NCI-H2107 treated with DMSO at 0.1 percent for 48 hours (cell line): Measurements from ENCODE around the gene ASB8.

Experiments used
- DNase-seq: peaks from one replicate; lab custom pipeline; 2025; ENCODE audit not compliant: unreplicated experiment; lab: John Stamatoyannopoulos, UW

The ASB8 gene, protein sequence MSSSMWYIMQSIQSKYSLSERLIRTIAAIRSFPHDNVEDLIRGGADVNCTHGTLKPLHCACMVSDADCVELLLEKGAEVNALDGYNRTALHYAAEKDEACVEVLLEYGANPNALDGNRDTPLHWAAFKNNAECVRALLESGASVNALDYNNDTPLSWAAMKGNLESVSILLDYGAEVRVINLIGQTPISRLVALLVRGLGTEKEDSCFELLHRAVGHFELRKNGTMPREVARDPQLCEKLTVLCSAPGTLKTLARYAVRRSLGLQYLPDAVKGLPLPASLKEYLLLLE

GRCh38 chr12:48157018-48157888, at the start of gene ASB8:
ASB8 (minus strand) TSS chr12:48157515; CDS start chr12:48153496, 4,019 bp downstream.
- DNase-seq = peak; percentile 99

GRCh38 chr12:48203192-48203591, 45.9 kb upstream of the ASB8 start, which contains the start of gene OR10AD1:
OR10AD1 (minus strand) TSS chr12:48203292; CDS start chr12:48203292, 0 bp downstream.
- DNase-seq = no peak

DNA sequence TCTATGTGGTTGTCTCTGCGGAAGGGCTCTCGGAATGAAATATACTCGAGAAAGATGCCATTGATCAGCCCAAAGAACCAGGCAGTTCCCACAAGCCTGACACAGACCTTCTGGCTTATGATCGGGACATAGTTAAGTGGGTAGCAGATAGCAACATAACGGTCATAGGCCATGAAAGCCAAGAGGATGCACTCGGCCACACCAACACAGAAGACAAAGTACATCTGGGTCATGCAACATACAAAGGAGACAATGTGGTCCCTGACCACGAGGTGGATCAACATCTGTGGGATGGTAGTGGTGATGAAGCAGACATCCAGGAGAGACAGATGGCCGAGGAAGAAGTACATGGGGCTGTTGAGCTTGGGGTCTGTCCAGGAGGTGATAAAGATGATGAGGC, 45.5 kb upstream of the ASB8 start:
- no peak for DNase-seq

DNA sequence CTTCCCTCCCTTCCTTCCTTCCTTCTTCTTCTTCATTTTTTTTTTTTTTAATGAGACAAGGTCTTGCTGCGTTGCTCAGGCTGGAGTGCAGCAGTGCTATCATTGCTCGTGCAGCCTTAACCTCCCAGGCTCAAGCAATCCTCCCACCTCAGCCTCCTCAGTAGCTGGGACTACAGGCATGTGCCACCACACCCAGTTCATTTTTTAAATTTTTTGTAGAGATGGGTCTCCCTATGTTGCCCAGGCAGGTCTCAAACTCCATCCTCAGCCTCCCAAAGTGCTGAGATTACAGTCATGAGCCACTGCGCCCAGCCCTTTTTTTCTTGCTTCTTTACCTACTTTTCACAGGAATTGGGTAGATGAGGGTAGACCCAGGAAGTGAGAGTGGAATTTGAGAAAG, 44.2 kb upstream of the ASB8 start:
- no peak for DNase-seq

- no peak for DNase-seq
Measured at GRCh38 chr12:48201091-48201490, 43.8 kb upstream of the ASB8 start.

GRCh38 chr12:48199774-48200221, 42.5 kb upstream of the ASB8 start:
- no peak for DNase-seq

DNA sequence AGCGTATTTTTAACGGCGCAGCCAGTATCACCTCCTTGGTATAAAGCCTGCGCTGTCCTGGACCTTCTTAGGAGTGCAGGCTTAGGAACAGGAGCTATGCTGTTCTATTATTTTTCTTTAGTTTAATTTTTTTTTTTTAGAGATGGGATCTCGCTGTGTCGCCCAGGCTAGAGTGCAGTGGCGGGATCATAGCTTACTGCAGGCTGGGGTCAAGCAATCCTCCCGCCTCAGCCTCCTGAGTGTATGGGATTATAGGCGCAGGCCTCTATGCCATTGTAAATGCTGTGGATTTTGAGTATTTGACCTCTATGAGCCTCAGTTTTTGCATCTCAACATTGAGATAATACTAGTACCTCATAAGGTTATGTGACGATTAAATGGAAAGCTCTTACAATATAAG, 41.7 kb upstream of the ASB8 start:
- no peak for DNase-seq

- no peak for DNase-seq
Measured at GRCh38 chr12:48198672-48198971, 41.3 kb upstream of the ASB8 start.

DNA sequence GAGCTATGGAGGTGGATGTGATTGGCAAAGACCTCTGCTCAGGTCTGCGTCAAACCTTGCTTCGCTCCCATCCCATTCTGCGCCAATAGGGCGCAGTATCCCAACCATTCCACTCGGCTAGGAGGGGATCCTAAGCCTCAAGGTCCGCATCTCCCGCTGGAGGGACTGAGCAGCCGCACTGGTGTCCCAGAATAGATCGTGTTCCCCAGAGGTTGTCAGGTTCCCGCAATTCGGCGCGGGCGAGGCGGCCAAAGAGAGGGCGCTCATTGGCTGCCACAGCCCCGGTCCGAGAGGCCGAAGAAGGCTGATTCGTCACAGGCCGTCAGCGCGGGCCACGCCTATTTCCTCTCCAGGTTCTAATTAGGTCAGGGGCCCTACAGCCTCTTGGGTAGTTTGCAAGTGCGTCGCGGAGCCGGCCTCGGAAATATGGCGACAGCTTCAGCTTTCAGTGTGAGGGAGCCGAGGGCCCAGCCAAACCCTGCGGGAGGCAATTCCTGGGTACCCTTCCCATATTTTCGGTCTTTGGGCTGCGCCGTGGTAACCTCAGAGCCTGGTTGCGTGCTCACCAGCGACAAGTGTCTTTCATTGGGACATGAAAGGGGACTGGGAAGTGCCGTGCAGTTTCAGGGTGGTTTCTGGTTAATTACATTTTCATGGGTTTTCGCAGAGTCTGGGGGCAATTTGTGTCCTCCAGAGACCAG, 40.8 kb upstream of the ASB8 start:
- peak; percentile 95 for DNase-seq

GRCh38 chr12:48197549-48197970, 40.2 kb upstream of the ASB8 start:
- DNase-seq = peak; percentile 76

- DNase-seq = no peak
Measured at GRCh38 chr12:48194799-48195201, 37.5 kb upstream of the ASB8 start.

DNA sequence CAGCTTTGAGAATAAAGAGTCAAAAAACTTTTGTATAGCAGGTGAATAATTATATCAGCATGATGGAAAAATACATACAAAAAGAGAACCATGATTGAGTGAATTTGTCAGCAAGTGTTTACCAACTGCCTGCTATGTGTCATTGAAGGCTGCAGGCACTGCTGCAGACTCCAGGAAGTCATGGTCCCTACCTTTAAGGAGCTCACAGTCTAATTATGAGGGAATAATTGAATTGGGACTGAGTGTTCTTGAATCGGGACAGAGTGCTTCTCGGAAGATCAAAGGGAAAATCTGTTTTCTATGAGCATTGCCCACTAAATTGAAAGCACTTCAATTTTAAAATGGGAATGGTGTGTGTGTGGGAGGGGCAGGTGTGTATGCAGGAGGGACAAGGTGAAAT, 36.3 kb upstream of the ASB8 start:
- no peak for DNase-seq

DNA sequence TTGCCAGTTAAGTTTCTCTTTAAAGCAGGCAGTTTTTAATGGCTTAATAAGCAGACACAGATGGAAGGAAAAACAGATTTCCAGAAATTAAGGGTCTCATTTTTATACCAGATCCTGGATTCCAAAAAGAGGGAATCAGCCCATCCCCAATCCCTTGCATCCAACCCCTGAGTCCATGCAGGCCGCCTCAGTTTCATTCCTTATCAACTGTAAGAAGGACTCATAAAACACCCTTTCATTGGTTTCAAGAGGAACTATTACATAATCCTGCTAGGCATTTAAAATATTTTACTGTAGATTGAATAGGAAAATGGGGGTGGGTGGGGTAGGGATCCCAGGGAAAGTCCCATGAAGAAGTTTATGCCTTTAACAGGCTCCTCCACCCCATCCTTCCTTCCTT, 35.5 kb upstream of the ASB8 start:
- DNase-seq = no peak

- no peak for DNase-seq
Measured at GRCh38 chr12:48191096-48191495, 33.8 kb upstream of the ASB8 start.

DNA sequence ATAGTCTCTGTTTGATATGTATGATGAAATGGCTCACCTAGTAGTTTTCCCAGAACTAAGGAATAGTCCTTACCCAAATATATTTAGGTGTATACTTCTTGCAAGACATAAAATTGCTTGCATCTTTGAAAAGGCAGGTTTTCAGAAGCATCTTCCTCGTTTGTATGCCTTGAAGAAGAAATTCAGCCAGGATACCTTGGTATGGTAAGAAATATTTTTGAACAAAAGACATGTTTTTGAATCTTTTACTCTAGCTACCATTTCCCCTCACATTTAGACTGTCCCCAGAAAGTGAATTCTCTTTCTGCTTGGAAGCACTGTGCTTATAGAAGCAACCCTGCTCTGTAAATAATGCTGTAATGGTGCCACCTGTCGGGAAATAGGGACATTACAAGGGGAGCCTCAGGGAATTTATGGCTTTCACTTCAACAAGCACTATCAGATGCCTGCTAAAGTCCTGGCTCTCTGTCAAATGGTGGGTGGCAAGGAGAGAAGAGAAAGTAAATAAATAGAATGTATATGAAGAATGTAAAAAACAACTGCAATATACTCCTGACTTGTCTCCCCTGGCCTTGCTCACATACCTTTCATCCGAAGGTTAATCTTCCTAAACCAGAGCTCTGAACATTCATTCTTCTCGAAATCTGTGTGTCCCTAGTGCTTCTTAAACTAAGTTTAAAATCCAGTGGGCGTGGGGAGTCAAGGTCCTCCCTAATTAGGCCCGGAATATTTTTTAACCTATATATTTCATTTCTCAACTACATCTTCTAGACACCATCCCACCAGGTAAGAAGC, 32.2 kb upstream of the ASB8 start:
- DNase-seq = peak; percentile 71

- DNase-seq = no peak
Measured at GRCh38 chr12:48187916-48188695, 30.8 kb upstream of the ASB8 start.

DNA sequence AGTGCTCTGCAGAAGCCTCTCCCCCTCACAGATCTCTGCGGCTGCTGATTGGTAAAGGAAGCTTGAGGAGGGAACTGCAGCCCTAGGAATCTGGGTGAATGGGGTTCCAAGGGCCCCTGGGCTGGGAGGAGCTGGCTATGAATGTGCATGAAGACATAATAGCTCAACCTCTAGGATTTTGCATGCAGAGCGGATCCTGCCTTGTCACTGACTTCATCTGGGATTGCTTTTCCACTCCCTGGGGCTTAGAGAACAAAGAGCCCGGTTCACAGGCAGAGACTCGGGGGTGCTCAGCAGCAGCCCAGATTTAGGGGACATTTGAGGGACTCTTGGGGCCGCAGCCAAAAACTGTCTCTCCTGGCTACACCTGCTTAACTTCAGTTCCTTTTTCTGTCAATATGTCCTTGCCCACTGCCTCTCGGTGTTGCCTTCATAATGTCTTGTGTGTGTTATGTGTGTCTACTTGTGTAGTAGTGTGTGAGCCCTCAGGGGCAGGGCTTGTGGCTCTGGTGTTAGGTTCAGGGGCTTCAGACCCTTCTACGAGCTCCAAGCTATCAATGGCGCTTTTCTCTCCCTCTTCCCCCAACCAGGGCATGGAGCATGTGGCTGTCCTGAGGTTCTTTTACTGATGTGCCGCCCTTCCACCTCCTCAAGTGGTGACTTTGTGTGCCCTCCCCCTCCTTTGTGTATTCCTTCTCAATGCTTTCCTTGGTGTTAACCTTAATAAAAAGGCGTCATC, 28.0 kb upstream of the ASB8 start:
- DNase-seq = no peak

DNA sequence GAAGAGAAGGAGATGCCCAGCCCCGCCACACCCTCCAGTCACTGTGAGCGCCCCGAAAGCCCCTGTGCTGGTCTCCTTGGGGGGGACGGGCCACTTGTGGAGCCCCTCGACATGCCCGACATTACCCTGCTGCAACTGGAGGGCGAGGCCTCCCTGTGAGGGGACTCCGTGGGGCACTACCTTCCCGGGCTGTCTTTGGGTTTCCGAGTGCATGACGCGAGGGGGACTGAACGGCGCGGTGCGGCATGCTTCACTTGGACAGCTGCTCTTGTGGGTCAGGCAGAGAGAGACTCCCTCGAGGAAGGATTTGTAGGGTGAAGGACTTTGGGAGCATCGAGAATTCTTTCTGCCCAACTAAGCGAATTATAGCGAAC, 27.2 kb upstream of the ASB8 start:
- no peak for DNase-seq

GRCh38 chr12:48183876-48184548, 26.7 kb upstream of the ASB8 start:
- peak; percentile 7 for DNase-seq
